ENCODE results near the gene ARHGEF2.

DNA sequence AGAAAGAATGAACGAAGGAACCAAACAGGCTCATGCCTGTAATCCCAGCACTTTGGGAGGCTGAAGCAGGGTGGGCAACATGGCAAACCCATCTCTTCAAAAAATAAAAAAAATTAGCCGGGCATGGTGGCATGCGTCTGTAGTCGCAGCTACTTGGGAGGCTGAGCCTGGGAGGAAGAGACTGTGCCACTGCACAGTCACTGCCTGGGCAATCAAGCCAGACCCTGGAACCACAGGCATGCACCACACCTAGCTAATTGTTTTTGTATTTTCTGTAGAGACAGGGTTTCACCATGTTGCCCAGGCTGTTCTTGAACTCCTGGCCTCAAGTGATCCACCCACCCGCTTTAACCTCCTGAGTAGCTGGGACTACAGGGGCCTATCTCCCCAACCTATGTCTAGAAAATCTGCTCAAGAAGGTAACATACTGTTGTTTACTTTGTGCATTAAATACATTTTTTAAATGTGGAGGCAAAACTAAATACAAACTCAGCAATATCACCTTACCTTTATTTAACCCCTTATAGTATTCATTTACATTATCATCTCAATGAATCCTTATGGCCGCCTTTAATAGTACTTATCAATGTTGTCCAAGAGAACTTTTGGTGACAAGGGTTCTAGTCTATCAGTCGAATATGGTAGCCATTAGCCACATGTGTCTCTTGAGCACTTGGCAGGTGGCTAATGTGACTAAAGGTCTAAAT, 46.9 kb downstream of the ARHGEF2 start:
- no peak for TF ChIP-seq POLR2A (IDR thresholded peaks at IDR 0.05)
- TF ChIP-seq, protein P1, sequence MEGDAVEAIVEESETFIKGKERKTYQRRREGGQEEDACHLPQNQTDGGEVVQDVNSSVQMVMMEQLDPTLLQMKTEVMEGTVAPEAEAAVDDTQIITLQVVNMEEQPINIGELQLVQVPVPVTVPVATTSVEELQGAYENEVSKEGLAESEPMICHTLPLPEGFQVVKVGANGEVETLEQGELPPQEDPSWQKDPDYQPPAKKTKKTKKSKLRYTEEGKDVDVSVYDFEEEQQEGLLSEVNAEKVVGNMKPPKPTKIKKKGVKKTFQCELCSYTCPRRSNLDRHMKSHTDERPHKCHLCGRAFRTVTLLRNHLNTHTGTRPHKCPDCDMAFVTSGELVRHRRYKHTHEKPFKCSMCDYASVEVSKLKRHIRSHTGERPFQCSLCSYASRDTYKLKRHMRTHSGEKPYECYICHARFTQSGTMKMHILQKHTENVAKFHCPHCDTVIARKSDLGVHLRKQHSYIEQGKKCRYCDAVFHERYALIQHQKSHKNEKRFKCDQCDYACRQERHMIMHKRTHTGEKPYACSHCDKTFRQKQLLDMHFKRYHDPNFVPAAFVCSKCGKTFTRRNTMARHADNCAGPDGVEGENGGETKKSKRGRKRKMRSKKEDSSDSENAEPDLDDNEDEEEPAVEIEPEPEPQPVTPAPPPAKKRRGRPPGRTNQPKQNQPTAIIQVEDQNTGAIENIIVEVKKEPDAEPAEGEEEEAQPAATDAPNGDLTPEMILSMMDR (IDR thresholded peaks at IDR 0.05 in 4 of 5, conservative IDR thresholded peaks at IDR 0.05 in 1 of 5): no peak
